ENCODE data around the gene HSPB6.

- no peak for TF ChIP-seq CTCF (conservative IDR thresholded peaks at IDR 0.05)
- TF ChIP-seq EZH2 (IDR thresholded peaks at IDR 0.05; ENCODE audit: low read depth), result no peak
Observed at GRCh38 chr19:35715355-35715809, 41.4 kb downstream of the HSPB6 start.
